Measurements from ENCODE around the gene THOP1.

Gene THOP1

GRCh38 chr19:2793126-2793525, 7.8 kb downstream of the THOP1 start:
- Mint-ChIP-seq H3K4me3 (no peak overlapping the region), H3K9me3 (no peaks in the 10 kb centered on the region), H3K36me3 (ENCODE audit: insufficient read depth) (peaks cover 12% of the 10 kb centered on the region), H3K27ac (ENCODE audit: low read depth) (no peak overlapping the region), H3K27me3 (no peaks in the 10 kb centered on the region), H3K4me1 (peaks cover 3% of the 10 kb centered on the region)
- no peak for DNase-seq (ENCODE audit: low spot score in 2 of 2)
- ATAC-seq (replicated peaks; ENCODE audit: extremely low read depth, poor library complexity, severe bottlenecking): no peak

- Mint-ChIP-seq H3K36me3 (ENCODE audit: insufficient read depth) (peaks cover 12% of the 10 kb centered on the region), H3K27ac (ENCODE audit: low read depth) (no peak overlapping the region), H3K4me1 (no peaks in the 10 kb centered on the region), H3K4me3 (no peak overlapping the region), H3K9me3 (no peaks in the 10 kb centered on the region), H3K27me3 (no peaks in the 10 kb centered on the region)
- DNase-seq (ENCODE audit: low spot score in 2 of 2) (no peak), ATAC-seq (replicated peaks; ENCODE audit: extremely low read depth, poor library complexity, severe bottlenecking) (no peak)
Measured at GRCh38 chr19:2793577-2793976, 8.3 kb downstream of the THOP1 start.

GRCh38 chr19:2795827-2796658, 10.7 kb downstream of the THOP1 start:
- Mint-ChIP-seq H3K27ac (ENCODE audit: low read depth) (no peak overlapping the region), H3K36me3 (ENCODE audit: insufficient read depth) (peaks cover 10% of the 10 kb centered on the region), H3K9me3 (no peaks in the 10 kb centered on the region), H3K4me3 (no peak overlapping the region), H3K4me1 (no peaks in the 10 kb centered on the region), H3K27me3 (no peaks in the 10 kb centered on the region)
- no peak for ATAC-seq (replicated peaks; ENCODE audit: extremely low read depth, poor library complexity, severe bottlenecking)
- DNase-seq (ENCODE audit: low spot score in 2 of 2): no peak

GRCh38 chr19:2796659-2797266, 11.5 kb downstream of the THOP1 start:
- H3K36me3 Mint-ChIP-seq (ENCODE audit: insufficient read depth): peaks cover 10% of the 10 kb centered on the region
- no peak for ATAC-seq (replicated peaks; ENCODE audit: extremely low read depth, poor library complexity, severe bottlenecking)

GRCh38 chr19:2797280-2797679, 12.0 kb downstream of the THOP1 start:
- ATAC-seq (replicated peaks; ENCODE audit: extremely low read depth, poor library complexity, severe bottlenecking): no peak
- Mint-ChIP-seq H3K36me3 (ENCODE audit: insufficient read depth) (peaks cover 10% of the 10 kb centered on the region), H3K4me3 (no peak overlapping the region), H3K9me3 (no peaks in the 10 kb centered on the region), H3K4me1 (no peaks in the 10 kb centered on the region), H3K27me3 (no peaks in the 10 kb centered on the region), H3K27ac (ENCODE audit: low read depth) (no peak overlapping the region)
- DNase-seq (ENCODE audit: low spot score in 2 of 2): no peak

More at GRCh38 chr19:2796659-2797266, 11.5 kb downstream of the THOP1 start:
- Mint-ChIP-seq H3K9me3 (no peaks in the 10 kb centered on the region), H3K4me3 (no peak overlapping the region), H3K27me3 (no peaks in the 10 kb centered on the region), H3K4me1 (no peaks in the 10 kb centered on the region), H3K27ac (ENCODE audit: low read depth) (no peak overlapping the region)
- DNase-seq (ENCODE audit: low spot score in 2 of 2): no peak

GRCh38 chr19:2798158-2798685, 12.9 kb downstream of the THOP1 start:
- Mint-ChIP-seq H3K36me3 (ENCODE audit: insufficient read depth) (peaks cover 10% of the 10 kb centered on the region), H3K9me3 (no peaks in the 10 kb centered on the region), H3K27me3 (no peaks in the 10 kb centered on the region), H3K4me1 (peaks cover 6% of the 10 kb centered on the region), H3K4me3 (no peak overlapping the region), H3K27ac (ENCODE audit: low read depth) (no peak overlapping the region)
- no peak for DNase-seq (ENCODE audit: low spot score in 2 of 2)
- no peak for ATAC-seq (replicated peaks; ENCODE audit: extremely low read depth, poor library complexity, severe bottlenecking)

DNA sequence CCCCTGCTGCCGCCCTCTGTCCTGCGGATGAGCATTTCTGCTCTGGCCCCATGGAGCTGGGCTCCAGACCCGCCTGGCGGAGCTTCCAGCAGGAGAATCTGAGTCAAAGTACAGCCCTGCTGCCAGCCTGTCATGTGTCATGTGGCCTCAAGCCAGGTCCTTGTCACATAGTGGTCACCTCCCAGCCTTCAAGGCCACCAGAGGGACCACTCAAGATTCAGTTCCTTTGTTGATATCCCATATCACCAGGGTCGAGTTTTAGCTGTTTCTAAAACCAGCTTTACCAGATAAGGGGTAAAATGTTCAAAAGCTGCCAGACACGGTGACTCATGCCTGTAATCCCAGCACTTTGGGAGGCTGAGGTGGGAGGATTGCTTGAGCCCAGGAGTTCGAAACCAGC, 13.4 kb downstream of the THOP1 start:
- H3K36me3 Mint-ChIP-seq (ENCODE audit: insufficient read depth): peaks cover 9% of the 10 kb centered on the region
- DNase-seq (ENCODE audit: low spot score in 2 of 2) (no peak), ATAC-seq (replicated peaks; ENCODE audit: extremely low read depth, poor library complexity, severe bottlenecking) (no peak)

GRCh38 chr19:2799273-2800020, 14.1 kb downstream of the THOP1 start:
- H3K4me3 Mint-ChIP-seq: no peak overlapping the region
- ATAC-seq (replicated peaks; ENCODE audit: extremely low read depth, poor library complexity, severe bottlenecking) (no peak), DNase-seq (ENCODE audit: low spot score in 2 of 2) (no peak)
- H3K36me3 Mint-ChIP-seq (ENCODE audit: insufficient read depth): peaks cover 9% of the 10 kb centered on the region
- H3K9me3 Mint-ChIP-seq: no peaks in the 10 kb centered on the region
- H3K27ac Mint-ChIP-seq (ENCODE audit: low read depth): no peak overlapping the region
- H3K27me3 Mint-ChIP-seq: no peaks in the 10 kb centered on the region
- peaks cover 6% of the 10 kb centered on the region for H3K4me1 Mint-ChIP-seq

More for the DNA sequence above, 13.4 kb downstream of the THOP1 start:
- no peak overlapping the region for H3K4me3 Mint-ChIP-seq
- peaks cover 6% of the 10 kb centered on the region for H3K4me1 Mint-ChIP-seq
- no peaks in the 10 kb centered on the region for H3K9me3 Mint-ChIP-seq
- H3K27me3 Mint-ChIP-seq: no peaks in the 10 kb centered on the region
- no peak overlapping the region for H3K27ac Mint-ChIP-seq (ENCODE audit: low read depth)

GRCh38 chr19:2800506-2800905, 15.2 kb downstream of the THOP1 start:
- no peaks in the 10 kb centered on the region for H3K9me3 Mint-ChIP-seq

DNA sequence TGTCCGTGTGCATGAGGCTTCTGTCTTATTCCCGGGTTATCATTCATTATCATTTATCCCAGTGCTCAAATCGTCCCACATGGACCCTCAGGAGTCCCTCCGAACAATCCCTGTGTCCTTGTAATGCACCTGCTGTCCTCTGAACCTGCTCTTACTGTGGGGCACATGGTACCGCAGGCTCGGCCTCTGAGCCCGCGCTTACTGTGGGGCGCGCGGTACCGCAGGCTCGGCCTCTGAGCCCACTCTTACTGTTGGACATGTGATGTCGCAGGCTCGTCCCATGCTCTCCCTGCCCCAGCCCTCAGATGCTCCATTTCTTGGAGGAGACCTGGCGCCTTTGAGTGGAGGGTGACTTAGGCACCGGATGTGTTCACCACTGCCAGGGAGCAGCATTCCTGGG, 17.5 kb downstream of the THOP1 start:
- ATAC-seq (replicated peaks; ENCODE audit: extremely low read depth, poor library complexity, severe bottlenecking) (no peak), DNase-seq (ENCODE audit: low spot score in 2 of 2) (no peak)
- H3K27me3 Mint-ChIP-seq: no peaks in the 10 kb centered on the region
- peaks cover 6% of the 10 kb centered on the region for H3K4me1 Mint-ChIP-seq
- peaks cover 4% of the 10 kb centered on the region for H3K36me3 Mint-ChIP-seq (ENCODE audit: insufficient read depth)
- no peaks in the 10 kb centered on the region for H3K9me3 Mint-ChIP-seq
- H3K27ac Mint-ChIP-seq (ENCODE audit: low read depth): no peak overlapping the region
- H3K4me3 Mint-ChIP-seq: no peak overlapping the region

More at GRCh38 chr19:2800506-2800905, 15.2 kb downstream of the THOP1 start:
- ATAC-seq (replicated peaks; ENCODE audit: extremely low read depth, poor library complexity, severe bottlenecking) (no peak), DNase-seq (ENCODE audit: low spot score in 2 of 2) (no peak)
- H3K27me3 Mint-ChIP-seq: no peaks in the 10 kb centered on the region
- peaks cover 9% of the 10 kb centered on the region for H3K36me3 Mint-ChIP-seq (ENCODE audit: insufficient read depth)
- H3K27ac Mint-ChIP-seq (ENCODE audit: low read depth): no peak overlapping the region
- no peak overlapping the region for H3K4me3 Mint-ChIP-seq
- peaks cover 6% of the 10 kb centered on the region for H3K4me1 Mint-ChIP-seq

DNA sequence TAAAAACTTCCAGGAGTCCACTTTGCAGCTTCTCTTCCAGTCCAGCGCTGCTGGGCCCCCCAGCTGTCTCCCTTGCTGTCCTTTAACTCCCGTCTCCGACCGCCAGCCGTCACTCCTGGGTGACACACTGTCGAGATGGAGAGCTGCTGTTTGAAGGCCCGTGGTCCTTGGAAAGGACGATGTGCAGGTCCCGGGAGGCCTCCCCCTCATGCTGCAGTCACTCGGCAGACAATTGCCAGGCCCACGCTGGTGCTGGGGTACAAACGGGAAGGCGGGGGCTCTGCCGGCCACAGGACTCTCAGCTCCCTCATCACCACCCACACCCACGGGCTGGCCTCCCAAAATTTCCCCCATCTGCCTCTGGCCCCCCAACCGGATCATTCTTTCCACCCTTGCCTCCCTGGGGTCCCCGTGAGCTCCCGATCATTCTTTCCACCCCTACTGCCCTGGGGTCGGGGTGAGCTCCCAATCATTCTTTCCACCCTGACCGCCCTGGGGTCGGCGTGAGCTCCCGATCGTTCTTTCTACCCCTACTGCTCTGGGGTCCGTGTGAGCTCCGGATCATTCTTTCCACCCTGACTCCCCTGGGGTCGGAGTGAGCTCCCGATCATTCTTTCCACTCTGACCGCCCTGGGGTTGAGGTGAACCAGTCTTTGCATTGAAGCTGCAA, 18.3 kb downstream of the THOP1 start:
- peaks cover 6% of the 10 kb centered on the region for H3K4me1 Mint-ChIP-seq
- H3K4me3 Mint-ChIP-seq: no peak overlapping the region
- ATAC-seq (replicated peaks; ENCODE audit: extremely low read depth, poor library complexity, severe bottlenecking) (no peak), DNase-seq (ENCODE audit: low spot score in 2 of 2) (no peak)
- H3K36me3 Mint-ChIP-seq (ENCODE audit: insufficient read depth): peaks cover 4% of the 10 kb centered on the region
- H3K27me3 Mint-ChIP-seq: no peaks in the 10 kb centered on the region
- H3K9me3 Mint-ChIP-seq: no peaks in the 10 kb centered on the region
- peak overlapping the region; percentile 80 for H3K27ac Mint-ChIP-seq (ENCODE audit: low read depth)

Measured in central memory CD8-positive, alpha-beta T cell (primary cell).